ENCODE measurements around the gene SLC43A2. TPM values are rescaled to one million over a fixed set of nuclear protein-coding genes. Genes with fewer than 3 reads are reported as not detected.

SLC43A2 gene
- total RNA-seq, 4 donors from 2014 or later: 3.6 to 15.6 (median 6.8) TPM

DNA sequence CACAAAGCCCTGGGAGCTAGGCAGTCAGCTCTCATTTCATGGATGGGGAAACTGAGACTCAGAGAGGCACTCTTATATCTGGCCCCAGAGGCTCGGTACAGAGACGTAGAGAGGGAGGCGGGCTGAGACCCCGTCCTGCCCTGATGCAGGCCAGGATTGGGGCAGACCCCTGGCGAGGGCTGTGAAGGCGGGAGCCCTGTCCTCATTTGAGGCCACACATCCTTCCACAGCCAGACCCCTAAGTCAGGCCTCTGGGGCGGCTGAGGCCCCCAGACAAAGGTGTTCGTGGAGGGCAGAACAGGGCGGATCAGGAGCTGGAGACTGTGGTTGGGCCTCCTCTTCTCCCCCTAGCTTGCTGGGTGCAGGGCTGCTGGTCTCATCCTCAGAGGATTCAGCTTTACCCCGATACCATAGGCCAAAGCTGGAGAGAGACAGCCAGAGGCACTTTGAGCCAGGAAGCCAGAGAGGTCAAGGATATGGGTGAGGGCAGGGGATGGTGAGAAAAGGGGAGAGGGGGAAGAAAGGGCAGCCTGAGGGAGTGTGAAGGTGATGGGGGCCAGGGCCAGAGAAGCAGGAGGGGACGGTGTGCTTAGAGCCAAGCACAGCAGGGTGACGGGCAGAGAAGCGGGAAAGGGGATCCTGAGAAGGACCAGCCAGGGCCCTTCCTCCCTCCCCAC lies 17.7 kb upstream of the SLC43A2 start:
- TF ChIP-seq POLR2A (IDR thresholded peaks at IDR 0.05): no peak
- TF ChIP-seq, protein P1, sequence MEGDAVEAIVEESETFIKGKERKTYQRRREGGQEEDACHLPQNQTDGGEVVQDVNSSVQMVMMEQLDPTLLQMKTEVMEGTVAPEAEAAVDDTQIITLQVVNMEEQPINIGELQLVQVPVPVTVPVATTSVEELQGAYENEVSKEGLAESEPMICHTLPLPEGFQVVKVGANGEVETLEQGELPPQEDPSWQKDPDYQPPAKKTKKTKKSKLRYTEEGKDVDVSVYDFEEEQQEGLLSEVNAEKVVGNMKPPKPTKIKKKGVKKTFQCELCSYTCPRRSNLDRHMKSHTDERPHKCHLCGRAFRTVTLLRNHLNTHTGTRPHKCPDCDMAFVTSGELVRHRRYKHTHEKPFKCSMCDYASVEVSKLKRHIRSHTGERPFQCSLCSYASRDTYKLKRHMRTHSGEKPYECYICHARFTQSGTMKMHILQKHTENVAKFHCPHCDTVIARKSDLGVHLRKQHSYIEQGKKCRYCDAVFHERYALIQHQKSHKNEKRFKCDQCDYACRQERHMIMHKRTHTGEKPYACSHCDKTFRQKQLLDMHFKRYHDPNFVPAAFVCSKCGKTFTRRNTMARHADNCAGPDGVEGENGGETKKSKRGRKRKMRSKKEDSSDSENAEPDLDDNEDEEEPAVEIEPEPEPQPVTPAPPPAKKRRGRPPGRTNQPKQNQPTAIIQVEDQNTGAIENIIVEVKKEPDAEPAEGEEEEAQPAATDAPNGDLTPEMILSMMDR (IDR thresholded peaks at IDR 0.05): no peak
- Histone ChIP-seq H3K27me3 (no peaks in the 10 kb centered on the region), H3K4me3 (no peak overlapping the region), H3K27ac (peak overlapping the region; percentile 56 to 75), H3K4me1 (peaks cover 0 to 20% of the 10 kb centered on the region in 2 donors), H3K9me3 (no peaks in the 10 kb centered on the region), H3K36me3 (no peaks in the 10 kb centered on the region)
- DNase-seq: no peak
- intact Hi-C loops (cut with DNase I; ENCODE audit: low total_unique reads): loop anchor here (5.0 kb wide), 1 partner anchor 64 kb away; no protein-coding TSS in a partner anchor

DNA sequence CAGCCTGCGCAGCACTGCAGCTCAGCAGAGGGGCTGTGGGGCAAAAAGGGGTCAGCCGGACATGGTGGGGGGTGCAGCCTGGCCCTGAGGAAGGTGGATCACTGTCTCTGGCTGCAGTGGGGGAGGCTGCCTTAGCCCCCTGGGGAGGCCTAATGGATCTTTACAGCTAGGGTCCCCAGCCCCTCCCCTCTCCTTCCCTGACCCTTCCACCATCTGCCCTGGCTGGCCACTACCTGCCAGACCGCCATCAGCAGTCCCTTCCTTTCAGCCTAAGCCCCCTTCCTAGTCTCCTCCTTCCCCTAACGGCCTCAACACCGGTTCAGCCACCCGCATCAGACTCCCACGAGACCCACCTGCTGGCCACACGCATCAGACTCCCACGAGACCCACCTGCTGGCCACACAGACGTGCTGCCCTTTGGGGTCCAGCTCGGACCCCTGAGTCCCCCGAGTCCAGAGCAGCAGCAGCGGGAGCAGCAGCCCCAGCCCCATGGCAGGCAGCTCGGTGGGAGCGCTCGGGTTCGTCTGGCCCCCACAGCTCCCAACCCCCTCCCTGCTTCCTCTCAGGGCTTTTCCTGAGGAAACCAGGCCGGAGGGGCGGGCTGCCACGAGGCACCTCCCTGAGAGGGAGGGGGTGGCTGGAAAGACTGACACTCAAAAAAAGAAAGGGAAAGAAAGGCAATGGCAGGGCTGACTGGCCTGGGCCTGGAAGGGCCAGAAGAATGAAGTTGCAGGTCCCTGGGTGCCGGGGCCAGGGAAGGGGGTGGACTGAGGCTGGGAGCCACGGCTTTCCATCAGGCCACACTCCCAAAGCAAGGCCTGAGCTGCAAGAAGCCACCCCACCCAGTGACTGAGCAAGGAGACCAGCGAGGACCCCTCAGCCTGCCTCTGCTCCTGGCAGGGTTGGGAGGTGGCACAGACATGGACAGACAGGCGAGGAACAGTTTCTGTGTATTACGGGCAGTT lies 16.9 kb upstream of the SLC43A2 start, which contains the start of gene SCARF1:
Gene SCARF1, minus strand, starts transcription at position 526 of the 965 bp plus-strand sequence. Its CDS starts 35 bp downstream, at position 491.
- peak within 1 kb of the TSS; percentile 25 to 28 for H3K4me3 ChIP-seq
- H3K9me3 ChIP-seq: no peaks in the 10 kb centered on the region
- intact Hi-C loops (cut with DNase I; ENCODE audit: low total_unique reads): loop anchor here (5.0 kb wide), 1 partner anchor 63 kb away; no protein-coding TSS in a partner anchor
- H3K4me1 ChIP-seq: peaks cover 0 to 20% of the 10 kb centered on the region in 2 donors
- peak within 1 kb of the TSS; percentile 56 to 75 for H3K27ac ChIP-seq
- H3K36me3 ChIP-seq: no peaks in the 10 kb centered on the region
- H3K27me3 ChIP-seq: no peaks in the 10 kb centered on the region
- TF ChIP-seq, protein P1 (IDR thresholded peaks at IDR 0.05): no peak
- peak; percentile 19 to 39 for TF ChIP-seq POLR2A (IDR thresholded peaks at IDR 0.05)
- DNase-seq: peak in 1 of 2 donors; percentile 56

DNA sequence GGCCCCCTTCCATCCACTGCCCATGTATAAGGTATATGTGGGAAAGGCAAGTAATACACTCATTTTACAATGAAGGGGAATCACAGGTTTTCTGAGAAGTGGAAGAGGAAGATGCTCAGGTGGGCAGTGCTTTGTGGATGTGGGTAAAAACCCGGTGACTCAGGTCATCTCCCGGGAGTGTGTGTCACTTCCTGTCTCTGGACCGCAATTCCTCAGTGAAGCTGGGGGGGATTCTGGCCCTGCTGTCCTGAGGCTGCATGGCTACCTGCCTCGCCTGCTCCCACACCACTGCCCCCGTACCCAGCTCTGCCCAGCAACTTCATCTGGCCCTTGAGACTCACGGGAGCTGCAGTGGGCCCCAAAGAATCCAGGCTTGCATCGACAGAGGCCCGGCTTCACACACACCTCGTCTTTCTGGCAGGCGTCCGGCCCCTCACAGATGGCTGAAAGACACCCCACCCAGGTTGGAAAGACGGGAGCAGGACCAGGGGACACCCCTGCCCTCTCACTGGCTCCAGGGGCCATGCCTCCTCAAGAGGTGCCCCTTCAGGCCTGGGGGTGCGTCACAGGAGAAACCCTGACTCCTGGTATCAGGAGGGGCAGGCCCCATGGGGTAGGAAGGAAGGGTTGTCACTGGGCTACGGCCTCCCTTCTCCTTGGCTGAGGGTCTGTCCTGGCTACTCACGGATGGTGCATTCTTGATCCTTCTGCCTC lies 16.0 kb upstream of the SLC43A2 start:
- no peak for DNase-seq
- peak overlapping the region; percentile 25 to 28 for H3K4me3 ChIP-seq
- intact Hi-C loops (cut with DNase I; ENCODE audit: low total_unique reads): loop anchor here (5.0 kb wide), 1 partner anchor 62 kb away; no protein-coding TSS in a partner anchor
- no peaks in the 10 kb centered on the region for H3K27me3 ChIP-seq
- H3K4me1 ChIP-seq: peaks cover 0 to 17% of the 10 kb centered on the region in 2 donors
- H3K36me3 ChIP-seq: no peaks in the 10 kb centered on the region
- peak overlapping the region; percentile 56 to 75 for H3K27ac ChIP-seq
- TF ChIP-seq POLR2A (IDR thresholded peaks at IDR 0.05): no peak
- TF ChIP-seq, protein P1 (IDR thresholded peaks at IDR 0.05): no peak
- no peaks in the 10 kb centered on the region for H3K9me3 ChIP-seq

DNA sequence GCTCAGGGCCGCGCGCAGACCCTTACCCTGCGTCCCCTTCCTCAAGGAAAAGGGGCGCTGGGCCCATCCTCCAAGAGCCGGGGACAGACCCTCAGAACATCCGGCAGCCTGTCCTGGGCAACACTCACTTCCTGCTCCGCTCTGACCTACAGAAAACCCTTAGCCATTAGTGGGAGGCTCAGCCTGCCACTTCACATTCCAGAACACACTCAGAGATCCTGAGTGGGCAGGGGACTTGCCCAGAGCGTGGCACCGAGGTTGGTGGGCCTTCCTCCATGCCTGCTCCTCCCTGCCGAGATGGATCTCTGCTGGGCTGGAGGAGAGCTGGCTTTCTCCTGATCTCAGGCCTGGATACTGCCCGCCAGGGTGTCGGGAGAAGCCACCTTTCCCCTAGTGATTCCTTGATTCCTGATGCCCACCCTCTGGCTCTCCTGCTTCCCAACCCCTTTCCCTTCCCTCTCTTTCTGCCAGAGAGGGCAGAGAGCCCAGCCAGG lies 15.4 kb upstream of the SLC43A2 start:
- TF ChIP-seq, protein P1 (IDR thresholded peaks at IDR 0.05): no peak
- TF ChIP-seq POLR2A (IDR thresholded peaks at IDR 0.05): no peak
- no peaks in the 10 kb centered on the region for H3K36me3 ChIP-seq
- no peaks in the 10 kb centered on the region for H3K27me3 ChIP-seq
- intact Hi-C loops (cut with DNase I; ENCODE audit: low total_unique reads): no loop called here
- peak overlapping the region; percentile 0 to 35 for H3K4me3 ChIP-seq
- DNase-seq: no peak
- peak overlapping the region; percentile 56 to 75 for H3K27ac ChIP-seq
- no peaks in the 10 kb centered on the region for H3K9me3 ChIP-seq
- peaks cover 0 to 17% of the 10 kb centered on the region in 2 donors for H3K4me1 ChIP-seq
